IPS-18a (cell line): ENCODE data around the gene ACVR1.

Experiments used
- H3K27ac ChIP-seq: one replicate; pipeline ENCODE4 v1.5.1; 2013; ENCODE audit warnings: low read length
- H3K27me3 ChIP-seq: one replicate; pipeline ENCODE4 v1.6.1; 2013; ENCODE audit warnings: mild to moderate bottlenecking, low read length; ENCODE audit not compliant: control insufficient read depth, insufficient read depth
- H3K36me3 ChIP-seq: one replicate; pipeline ENCODE4 v1.6.1; 2013; ENCODE audit warnings: low read depth, low read length; ENCODE audit not compliant: control insufficient read depth
- H3K4me1 ChIP-seq: one replicate; pipeline ENCODE4 v1.6.1; 2013; ENCODE audit warnings: low read depth, low read length; ENCODE audit not compliant: control insufficient read depth
- H3K4me3 ChIP-seq: one replicate; pipeline ENCODE4 v1.5.1; 2013; ENCODE audit warnings: low read length
- H3K9ac ChIP-seq: one replicate; pipeline ENCODE4 v1.6.1; 2013; ENCODE audit warnings: mild to moderate bottlenecking, low read length, moderate library complexity
- H3K9me3 ChIP-seq: one replicate; pipeline ENCODE4 v1.6.1; 2013; ENCODE audit warnings: low read depth, low read length; ENCODE audit not compliant: control insufficient read depth

ACVR1 gene

DNA sequence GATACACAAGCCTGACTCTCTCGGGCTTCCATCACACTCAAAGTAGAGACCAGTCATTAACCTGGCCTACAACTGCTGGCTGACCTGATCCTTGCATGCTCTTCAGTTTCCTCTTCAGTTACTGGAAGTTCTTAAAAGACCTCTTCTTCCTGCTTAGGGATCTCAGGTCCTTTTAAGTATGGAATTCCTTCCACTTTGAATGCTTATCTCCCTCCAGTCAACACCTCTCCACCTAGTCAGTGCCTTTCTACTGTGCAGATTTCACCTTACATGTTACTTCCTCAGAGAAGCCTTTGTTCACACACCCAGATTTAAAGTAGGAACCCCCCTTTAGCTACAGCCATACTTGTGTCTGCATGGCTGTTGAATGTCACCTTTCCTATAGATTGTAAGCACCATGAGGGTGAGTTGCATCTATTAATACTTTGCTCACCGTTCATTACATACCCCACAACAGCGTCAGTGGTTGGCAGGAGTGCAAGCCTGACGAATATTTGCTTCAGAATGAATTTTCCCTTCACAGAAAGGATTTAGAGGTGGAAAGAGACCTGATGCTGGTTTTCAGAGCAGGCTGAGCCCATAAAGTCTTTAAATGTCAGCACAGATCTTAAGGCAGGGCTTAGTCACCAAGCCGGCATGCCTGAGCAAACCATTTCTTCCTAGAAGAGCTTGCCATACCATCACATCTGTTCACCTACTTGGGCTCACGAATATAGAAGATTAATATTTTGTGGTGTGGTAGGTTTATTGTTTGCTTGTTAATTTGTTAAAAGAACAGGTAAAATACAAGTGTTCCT lies 90.1 kb downstream of the ACVR1 start:
- H3K27me3 ChIP-seq: no peaks in the 10 kb centered on the region
- no peak overlapping the region for H3K4me3 ChIP-seq
- H3K9me3 ChIP-seq: no peaks in the 10 kb centered on the region
- H3K9ac ChIP-seq: no peak overlapping the region
- H3K36me3 ChIP-seq: no peaks in the 10 kb centered on the region
- H3K27ac ChIP-seq: no peak overlapping the region
- H3K4me1 ChIP-seq: peaks cover 11% of the 10 kb centered on the region

DNA sequence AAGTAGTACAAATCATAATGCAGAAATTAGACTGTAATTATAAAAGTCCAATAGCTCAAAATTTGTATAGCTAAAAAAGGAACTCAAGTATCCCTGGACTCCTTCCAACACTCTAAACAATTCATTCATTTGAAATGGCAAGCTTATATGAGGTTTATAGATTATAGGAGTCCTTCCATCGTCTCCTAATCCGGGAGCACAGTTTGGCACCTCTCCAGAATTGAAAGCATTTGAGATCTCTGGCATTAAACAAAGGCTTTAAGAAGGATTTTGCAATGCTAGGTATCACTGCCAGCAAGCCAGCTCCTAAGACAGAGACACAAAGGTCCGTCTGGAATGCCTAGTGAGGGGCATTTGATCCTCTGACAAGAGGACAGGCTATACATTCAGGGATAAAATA lies 90.9 kb downstream of the ACVR1 start:
- Histone ChIP-seq H3K36me3 (no peaks in the 10 kb centered on the region), H3K9me3 (no peaks in the 10 kb centered on the region), H3K27me3 (no peaks in the 10 kb centered on the region), H3K27ac (no peak overlapping the region), H3K9ac (no peak overlapping the region), H3K4me1 (peaks cover 11% of the 10 kb centered on the region), H3K4me3 (no peak overlapping the region)

DNA sequence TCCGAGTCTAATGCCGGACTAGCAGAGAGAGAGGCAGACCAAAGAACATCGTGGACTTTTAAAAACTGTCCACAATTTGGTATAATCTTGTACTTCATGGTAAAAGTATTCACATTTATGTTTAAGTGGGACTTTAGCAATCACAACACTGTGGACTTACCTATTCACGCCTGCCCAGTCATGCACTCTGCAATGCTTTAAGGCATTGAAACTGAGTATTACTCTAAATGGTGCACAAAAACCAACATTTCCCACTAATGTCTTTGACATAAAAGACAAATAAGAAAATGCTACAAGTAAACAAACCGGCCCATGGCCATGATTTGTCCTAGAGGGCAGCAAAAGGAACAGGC lies 91.3 kb downstream of the ACVR1 start:
- H3K9ac ChIP-seq: no peak overlapping the region
- H3K27me3 ChIP-seq: no peaks in the 10 kb centered on the region
- H3K9me3 ChIP-seq: no peaks in the 10 kb centered on the region
- H3K27ac ChIP-seq: no peak overlapping the region
- no peak overlapping the region for H3K4me3 ChIP-seq
- H3K4me1 ChIP-seq: peaks cover 11% of the 10 kb centered on the region
- no peaks in the 10 kb centered on the region for H3K36me3 ChIP-seq

DNA sequence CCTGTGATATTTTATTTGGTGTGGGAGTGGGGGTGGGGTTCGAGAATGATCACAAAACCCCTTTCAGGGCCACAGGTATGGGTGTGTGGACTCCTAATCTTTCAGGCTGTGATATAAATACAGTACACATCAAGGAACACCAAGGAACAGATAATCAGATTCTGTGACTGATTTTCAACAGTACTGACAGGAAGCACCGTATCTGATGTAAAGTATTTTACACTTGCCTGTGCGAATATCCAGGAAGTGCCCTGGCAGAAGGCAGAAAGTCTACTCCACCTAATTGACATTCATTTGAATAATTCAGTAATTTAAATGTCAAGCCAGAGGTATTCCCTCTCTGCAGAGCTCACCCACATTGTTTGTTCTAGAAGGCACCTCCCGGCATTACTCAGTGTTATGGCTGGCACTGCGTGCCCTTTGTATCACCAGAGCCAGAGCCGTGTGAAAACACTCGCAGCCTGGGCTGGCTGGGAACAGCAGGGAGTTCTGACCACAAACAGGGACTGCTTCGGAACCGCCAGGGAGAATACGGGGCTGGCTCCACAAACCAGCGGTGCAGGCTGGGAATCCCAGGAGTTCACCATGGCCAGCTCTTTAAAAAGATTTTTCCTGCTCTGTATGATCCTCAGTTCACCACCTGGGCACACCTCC lies 91.8 kb downstream of the ACVR1 start:
- H3K9ac ChIP-seq: no peak overlapping the region
- H3K36me3 ChIP-seq: no peaks in the 10 kb centered on the region
- no peak overlapping the region for H3K27ac ChIP-seq
- peaks cover 11% of the 10 kb centered on the region for H3K4me1 ChIP-seq
- H3K9me3 ChIP-seq: no peaks in the 10 kb centered on the region
- H3K27me3 ChIP-seq: no peaks in the 10 kb centered on the region
- no peak overlapping the region for H3K4me3 ChIP-seq

DNA sequence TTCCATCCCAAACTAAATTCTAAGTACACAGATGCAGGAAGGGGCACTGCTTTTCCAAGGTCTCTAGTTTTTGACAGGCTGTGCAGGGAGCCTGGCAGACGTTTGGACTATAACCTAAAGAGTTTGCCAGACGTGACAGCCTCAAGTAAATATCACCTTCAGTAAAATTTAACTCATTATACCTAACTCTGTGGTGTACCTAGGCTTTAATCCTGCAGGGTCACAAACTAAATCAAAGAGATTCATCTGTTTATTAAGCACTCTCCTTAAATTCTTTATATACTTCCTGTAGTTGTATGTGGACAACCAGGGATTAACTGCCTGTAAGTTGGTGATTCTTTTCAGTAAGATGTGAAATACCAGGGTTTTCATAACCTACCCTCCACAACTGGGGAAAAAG lies 92.9 kb downstream of the ACVR1 start:
- no peak overlapping the region for H3K27ac ChIP-seq
- H3K9ac ChIP-seq: no peak overlapping the region
- no peaks in the 10 kb centered on the region for H3K36me3 ChIP-seq
- H3K4me1 ChIP-seq: peaks cover 11% of the 10 kb centered on the region
- H3K4me3 ChIP-seq: no peak overlapping the region
- no peaks in the 10 kb centered on the region for H3K9me3 ChIP-seq
- H3K27me3 ChIP-seq: no peaks in the 10 kb centered on the region

DNA sequence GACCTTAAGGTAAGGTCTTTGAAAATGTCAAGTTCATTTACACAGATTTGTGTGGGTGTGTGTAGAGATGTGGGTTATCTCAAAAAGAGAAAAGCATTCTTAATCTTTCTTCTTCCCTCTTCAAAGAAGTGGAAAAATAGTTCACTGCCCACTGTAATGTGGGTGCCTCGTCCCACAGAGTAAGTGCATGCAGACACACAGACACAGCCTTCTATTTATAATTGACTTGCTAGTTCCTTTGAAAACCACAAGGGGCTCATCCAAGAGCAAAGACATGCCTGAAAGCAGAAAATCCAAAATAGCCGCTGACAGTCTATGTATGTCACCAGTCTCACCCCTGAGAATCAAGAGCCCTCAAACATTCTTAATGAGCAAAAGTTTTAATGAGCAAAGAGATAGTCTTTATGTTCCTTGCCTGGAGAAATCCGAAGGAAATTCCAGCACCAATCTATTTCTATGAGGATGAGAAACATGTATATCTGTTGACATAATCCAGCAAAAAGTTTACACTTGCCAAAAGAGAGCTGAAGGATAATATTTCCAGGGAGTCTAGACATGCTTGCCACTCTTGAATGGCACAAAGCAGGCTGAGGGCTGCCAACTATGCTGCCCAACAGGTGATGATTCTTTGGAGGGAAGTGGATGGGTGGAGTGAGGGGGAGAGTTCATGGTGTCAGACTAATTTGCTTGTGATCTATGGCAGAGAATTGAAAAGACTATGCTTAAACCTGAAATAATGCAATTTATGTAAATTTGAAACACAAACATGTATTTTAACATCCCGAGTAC lies 93.9 kb downstream of the ACVR1 start:
- no peak overlapping the region for H3K4me3 ChIP-seq
- no peaks in the 10 kb centered on the region for H3K9me3 ChIP-seq
- H3K27me3 ChIP-seq: no peaks in the 10 kb centered on the region
- H3K4me1 ChIP-seq: peaks cover 5% of the 10 kb centered on the region
- no peak overlapping the region for H3K9ac ChIP-seq
- H3K27ac ChIP-seq: no peak overlapping the region
- H3K36me3 ChIP-seq: no peaks in the 10 kb centered on the region

DNA sequence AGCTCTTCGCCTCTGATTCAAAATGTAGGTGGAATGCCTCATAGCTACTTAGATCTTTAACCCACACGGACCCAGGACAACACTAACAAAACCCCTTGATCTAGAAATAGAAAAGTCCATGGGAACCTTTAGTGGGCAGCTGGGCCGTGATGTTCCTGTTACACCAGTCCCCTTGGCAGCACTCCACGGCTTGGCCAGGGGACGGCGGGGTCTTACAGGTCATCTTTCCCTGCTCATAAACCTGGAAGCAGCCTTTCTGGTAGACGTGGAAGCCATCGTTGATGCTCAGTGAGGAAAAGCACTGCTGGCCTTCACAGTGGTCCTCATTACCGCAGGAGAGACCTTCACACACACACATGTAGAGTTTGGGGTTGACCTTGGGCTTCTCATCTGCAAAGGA lies 95.9 kb downstream of the ACVR1 start:
- Histone ChIP-seq H3K27ac (no peak overlapping the region), H3K36me3 (no peaks in the 10 kb centered on the region), H3K9me3 (no peaks in the 10 kb centered on the region), H3K4me3 (no peak overlapping the region), H3K4me1 (peaks cover 5% of the 10 kb centered on the region), H3K27me3 (no peaks in the 10 kb centered on the region), H3K9ac (no peak overlapping the region)

DNA sequence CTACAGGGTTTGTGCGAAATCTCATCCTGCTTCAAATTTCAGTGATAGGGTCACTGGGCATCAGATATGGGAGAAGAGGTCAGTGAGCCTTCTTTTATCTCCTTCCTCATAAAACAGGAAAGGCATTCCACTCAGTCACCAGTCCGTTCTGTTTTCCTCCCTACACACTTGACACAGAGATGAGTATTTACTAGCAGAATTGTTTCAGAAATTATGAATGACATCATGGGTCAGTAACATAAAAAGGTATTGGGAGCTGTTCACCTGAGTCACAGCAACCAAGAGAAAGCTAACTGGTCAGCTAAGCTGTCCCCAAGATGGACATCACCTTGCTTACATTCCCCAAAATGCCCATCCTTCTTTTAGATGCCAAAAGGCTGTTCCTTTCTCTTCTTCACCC lies 96.3 kb downstream of the ACVR1 start:
- Histone ChIP-seq H3K27me3 (no peaks in the 10 kb centered on the region), H3K9me3 (no peaks in the 10 kb centered on the region), H3K9ac (no peak overlapping the region), H3K4me3 (no peak overlapping the region), H3K27ac (no peak overlapping the region), H3K36me3 (no peaks in the 10 kb centered on the region), H3K4me1 (peaks cover 5% of the 10 kb centered on the region)

DNA sequence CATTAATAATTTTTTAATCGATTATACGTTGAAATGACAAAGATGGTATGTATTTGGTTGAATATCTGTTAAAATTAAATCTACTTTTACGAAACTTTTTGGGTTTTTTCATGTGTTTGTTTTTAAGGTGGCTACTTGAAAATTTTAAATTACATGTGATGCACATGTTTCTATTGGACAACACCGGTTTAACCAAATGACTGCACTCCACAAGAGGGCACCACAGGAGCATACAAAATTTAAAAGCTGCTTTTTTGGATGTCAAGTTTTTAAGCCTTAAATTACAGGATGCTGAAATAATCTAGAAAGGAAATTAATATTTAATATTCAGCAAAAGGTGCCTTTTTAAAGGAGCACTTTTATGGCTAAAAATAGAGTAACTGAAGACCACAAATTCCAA lies 98.7 kb downstream of the ACVR1 start:
- Histone ChIP-seq H3K27me3 (no peaks in the 10 kb centered on the region), H3K4me1 (no peaks in the 10 kb centered on the region), H3K9ac (no peak overlapping the region), H3K9me3 (no peaks in the 10 kb centered on the region), H3K27ac (no peak overlapping the region), H3K36me3 (no peaks in the 10 kb centered on the region), H3K4me3 (no peak overlapping the region)

DNA sequence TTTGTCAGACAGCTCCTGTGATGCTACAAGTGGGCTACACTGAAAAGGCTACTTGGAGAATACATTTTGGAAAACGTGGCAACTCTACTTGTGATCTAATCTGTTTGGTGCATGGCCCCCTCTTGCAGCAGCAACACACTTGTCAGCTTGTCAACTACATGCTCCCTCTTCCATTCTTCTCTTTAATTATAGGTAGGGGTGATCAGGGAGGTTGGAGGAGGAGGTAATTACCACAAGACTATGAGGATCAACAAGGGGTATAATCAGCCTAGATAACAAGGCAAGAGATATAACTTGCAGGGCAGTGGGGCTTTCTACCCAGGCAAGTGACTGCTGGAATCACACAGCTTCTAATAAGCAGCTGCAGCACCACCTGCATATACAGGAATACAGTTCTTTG lies 104.9 kb downstream of the ACVR1 start:
- H3K36me3 ChIP-seq: no peaks in the 10 kb centered on the region
- H3K27ac ChIP-seq: no peak overlapping the region
- no peaks in the 10 kb centered on the region for H3K9me3 ChIP-seq
- H3K9ac ChIP-seq: no peak overlapping the region
- H3K4me1 ChIP-seq: no peaks in the 10 kb centered on the region
- H3K4me3 ChIP-seq: no peak overlapping the region
- no peaks in the 10 kb centered on the region for H3K27me3 ChIP-seq

DNA sequence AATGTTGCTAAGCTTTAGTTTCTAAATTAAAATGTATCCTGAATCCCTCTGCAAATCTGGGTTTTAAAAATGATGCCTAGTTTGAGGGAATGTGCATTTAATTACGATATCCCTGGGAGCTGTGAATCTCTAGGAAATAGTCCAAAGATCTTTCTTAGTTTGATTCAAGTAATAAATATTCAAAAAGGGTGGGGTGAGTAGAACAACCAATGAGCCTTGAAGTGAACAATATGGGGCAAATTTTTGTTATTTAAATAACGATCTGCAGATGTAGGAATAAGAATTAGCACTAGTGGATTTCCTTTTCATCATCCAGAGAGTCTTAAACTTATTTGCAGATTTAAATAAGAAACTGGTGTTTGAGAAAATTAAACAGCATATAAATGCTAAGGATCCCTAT lies 106.3 kb downstream of the ACVR1 start:
- Histone ChIP-seq H3K36me3 (peaks cover 8% of the 10 kb centered on the region), H3K27ac (no peak overlapping the region), H3K9ac (no peak overlapping the region), H3K9me3 (no peaks in the 10 kb centered on the region), H3K27me3 (no peaks in the 10 kb centered on the region), H3K4me1 (no peaks in the 10 kb centered on the region), H3K4me3 (no peak overlapping the region)
